SU-DHL-6 (cell line): ENCODE measurements around the gene CEP63.

Source experiments
- H2AFZ ChIP-seq: fragments of 200-600 bp; sonication (generic); 2 replicates; pipeline ENCODE4 v1.6.1; 2014; ENCODE audit warnings: low read depth, mild to moderate bottlenecking, moderate library complexity, mixed read lengths, antibody characterized with exemption, low read length; ENCODE audit not compliant: severe bottlenecking
- H3F3A ChIP-seq: fragments of 200-600 bp; shearing (Covaris generic); 2 replicates; pipeline ENCODE4 v1.6.0; 2016; ENCODE audit warnings: antibody characterized with exemption, mild to moderate bottlenecking; ENCODE audit not compliant: insufficient read depth
- H3K27ac ChIP-seq: fragments of 200-600 bp; sonication (generic); 2 replicates; pipeline ENCODE4 v1.5.1; 2016; ENCODE audit warnings: low read depth, mild to moderate bottlenecking, low read length, moderate library complexity, mixed read lengths
- H3K27me3 ChIP-seq: fragments of 200-600 bp; sonication (generic), shearing (Covaris generic); 2 replicates; pipeline ENCODE4 v1.6.0; 2014; ENCODE audit warnings: mild to moderate bottlenecking, low read length
- H3K36me3 ChIP-seq: fragments of 200-600 bp; sonication (generic); 2 replicates; pipeline ENCODE4 v1.6.1; 2014; ENCODE audit warnings: mild to moderate bottlenecking, low read length, mixed read lengths
- H3K4me2 ChIP-seq: fragments of 300-600, 200-600 bp; shearing (Covaris generic), sonication (generic); 2 replicates; pipeline ENCODE4 v1.6.0; 2014; ENCODE audit warnings: low read length, low read depth, mild to moderate bottlenecking; ENCODE audit not compliant: poor library complexity, severe bottlenecking
- H3K4me3 ChIP-seq: fragments of 200-600 bp; sonication (generic); 2 replicates; pipeline ENCODE4 v1.5.1; 2014; ENCODE audit warnings: antibody characterized with exemption, low read length, mild to moderate bottlenecking, mixed read lengths; ENCODE audit not compliant: insufficient read depth, poor library complexity, severe bottlenecking
- H3K79me2 ChIP-seq: fragments of 200-600 bp; sonication (generic); 2 replicates; pipeline ENCODE4 v1.6.1; 2014; ENCODE audit warnings: mild to moderate bottlenecking, low read length, moderate library complexity; ENCODE audit not compliant: insufficient read depth
- H3K9ac ChIP-seq: fragments of 200-600 bp; sonication (generic); 2 replicates; pipeline ENCODE4 v1.7.0; 2014; ENCODE audit warnings: mild to moderate bottlenecking, low read length
- H3K9me2 ChIP-seq: fragments of 200-600 bp; sonication (generic); replicated peaks from 2 replicates; pipeline ENCODE4 v1.6.1; 2014; ENCODE audit warnings: low read length; ENCODE audit not compliant: insufficient read depth
- H3K9me3 ChIP-seq: fragments of 200-600 bp; sonication (generic); 2 replicates; pipeline ENCODE4 v1.6.1; 2014; ENCODE audit warnings: low read length, mixed read lengths; ENCODE audit not compliant: insufficient read depth
- H4K20me1 ChIP-seq: fragments of 200-600 bp; sonication (generic); 2 replicates; pipeline ENCODE4 v1.6.1; 2014; ENCODE audit warnings: low read depth, mild to moderate bottlenecking, antibody characterized with exemption, low read length, moderate library complexity, mixed read lengths
- CTCF ChIP-seq: fragments of 200-600 bp; sonication (generic); IDR thresholded peaks from one replicate; pipeline ENCODE4 v1.5.1; 2017; ENCODE audit warnings: antibody characterized with exemption, mild to moderate bottlenecking, low read length, moderate library complexity; ENCODE audit not compliant: insufficient read depth, poor library complexity, severe bottlenecking
- EZH2phosphoT487 ChIP-seq: fragments of 200-600 bp; sonication (generic), shearing (Covaris generic); conservative IDR thresholded peaks from 2 replicates; pipeline ENCODE4 v1.6.1; 2018; ENCODE audit warnings: mild to moderate bottlenecking, antibody characterized with exemption, low read length, moderate library complexity, mixed read lengths

CEP63 gene

GRCh38 chr3:134460965-134461364, 24.9 kb upstream of the CEP63 start:
- H3F3A ChIP-seq = no peaks in the 10 kb centered on the region
- no peaks in the 10 kb centered on the region for H3K79me2 ChIP-seq
- no peak overlapping the region for H3K9ac ChIP-seq
- no peak overlapping the region for H2AFZ ChIP-seq
- H3K9me3 ChIP-seq = no peaks in the 10 kb centered on the region
- no peak overlapping the region for H3K27ac ChIP-seq
- no peaks in the 10 kb centered on the region for H3K9me2 ChIP-seq
- H3K4me3 ChIP-seq = no peak overlapping the region
- no peaks in the 10 kb centered on the region for H3K36me3 ChIP-seq
- no peak overlapping the region for H3K4me2 ChIP-seq
- no peak for TF ChIP-seq CTCF
- TF ChIP-seq EZH2phosphoT487 = no peak
- no peaks in the 10 kb centered on the region for H3K27me3 ChIP-seq
- no peaks in the 10 kb centered on the region for H4K20me1 ChIP-seq

GRCh38 chr3:134462331-134462941, 23.4 kb upstream of the CEP63 start:
- Histone ChIP-seq H3K27ac (no peak overlapping the region), H3K4me3 (no peak overlapping the region), H3K79me2 (no peaks in the 10 kb centered on the region), H3K27me3 (no peaks in the 10 kb centered on the region), H3F3A (no peaks in the 10 kb centered on the region), H3K36me3 (no peaks in the 10 kb centered on the region), H4K20me1 (no peaks in the 10 kb centered on the region), H3K4me2 (no peak overlapping the region), H3K9ac (no peak overlapping the region), H3K9me2 (no peaks in the 10 kb centered on the region), H2AFZ (no peak overlapping the region), H3K9me3 (no peaks in the 10 kb centered on the region)
- TF ChIP-seq EZH2phosphoT487 (no peak), CTCF (no peak)

DNA sequence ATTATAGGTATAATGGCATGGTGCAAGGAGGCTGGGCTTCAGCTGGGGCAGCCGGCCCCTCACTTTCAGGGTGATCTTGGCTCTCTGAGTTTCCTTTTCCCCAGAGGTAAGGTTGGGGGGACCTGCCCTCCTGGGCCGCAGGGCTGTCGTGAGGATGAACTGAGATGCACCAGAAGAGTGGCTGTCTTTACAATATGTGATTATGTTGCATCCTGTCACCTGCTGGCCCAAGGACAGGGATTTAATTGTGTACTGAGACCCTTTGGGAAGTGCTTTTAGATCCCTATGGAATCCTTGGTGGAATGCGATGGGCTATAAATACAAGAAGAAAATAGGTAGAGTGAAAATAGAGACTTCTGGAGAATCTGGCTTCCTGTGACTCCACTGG, 22.2 kb upstream of the CEP63 start:
- Histone ChIP-seq H2AFZ (no peak overlapping the region), H3K27me3 (no peaks in the 10 kb centered on the region), H3F3A (no peaks in the 10 kb centered on the region), H4K20me1 (no peaks in the 10 kb centered on the region), H3K27ac (no peak overlapping the region), H3K4me2 (no peak overlapping the region), H3K36me3 (no peaks in the 10 kb centered on the region), H3K9ac (no peak overlapping the region), H3K79me2 (no peaks in the 10 kb centered on the region), H3K9me2 (no peaks in the 10 kb centered on the region), H3K9me3 (no peaks in the 10 kb centered on the region), H3K4me3 (no peak overlapping the region)
- no peak for TF ChIP-seq EZH2phosphoT487
- TF ChIP-seq CTCF = no peak
